SH-SY5Y (cell line): Measurements from ENCODE around the gene ADGRE2.

Experiments used
- GATA2 ChIP-seq: IDR thresholded peaks from 2 replicates; pipeline ENCODE4 v1.6.1; 2011; ENCODE audit warnings: mild to moderate bottlenecking, low read depth, low read length
- GATA3 ChIP-seq: IDR thresholded peaks from 2 replicates; pipeline ENCODE4 v1.6.1; 2011; ENCODE audit warnings: low read depth, mild to moderate bottlenecking, low read length, moderate library complexity

DNA sequence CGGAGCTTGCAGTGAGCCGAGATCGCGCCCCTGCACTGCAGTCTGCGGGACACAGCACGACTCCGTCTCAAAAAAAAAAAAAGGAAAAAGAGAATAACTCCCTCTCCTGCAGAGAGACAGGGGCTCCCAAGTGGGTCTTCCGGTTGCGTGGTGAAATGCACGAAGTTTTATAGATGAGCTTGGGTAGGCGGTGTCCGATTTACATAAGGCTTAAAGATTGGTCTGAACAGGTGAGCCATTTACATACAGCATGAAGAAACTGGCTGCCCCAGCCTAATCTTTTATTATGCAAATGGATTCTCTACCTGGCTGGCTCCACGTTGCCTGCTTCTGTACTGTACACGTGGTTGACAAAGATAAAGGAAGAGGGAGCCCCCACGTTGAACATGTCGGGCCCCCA is 19.5 kb downstream of the ADGRE2 start:
- no peak for TF ChIP-seq GATA2
- TF ChIP-seq GATA3, result no peak
